Dedifferentiated amniotic fluid mesenchymal stem cell (primary cell): Measurements from ENCODE around the gene PITPNC1.
"Not testable (repeated sequence)": the region's sequence is repeated elsewhere in the genome, so short reads cannot be mapped to it uniquely, and the experiment has no call there.

Experiments used
- DNase-seq: peaks from one replicate; pipeline ENCODE4 v3.0.0-alpha.2; 2016; ENCODE audit errors: extremely low spot score

PITPNC1 gene

DNA sequence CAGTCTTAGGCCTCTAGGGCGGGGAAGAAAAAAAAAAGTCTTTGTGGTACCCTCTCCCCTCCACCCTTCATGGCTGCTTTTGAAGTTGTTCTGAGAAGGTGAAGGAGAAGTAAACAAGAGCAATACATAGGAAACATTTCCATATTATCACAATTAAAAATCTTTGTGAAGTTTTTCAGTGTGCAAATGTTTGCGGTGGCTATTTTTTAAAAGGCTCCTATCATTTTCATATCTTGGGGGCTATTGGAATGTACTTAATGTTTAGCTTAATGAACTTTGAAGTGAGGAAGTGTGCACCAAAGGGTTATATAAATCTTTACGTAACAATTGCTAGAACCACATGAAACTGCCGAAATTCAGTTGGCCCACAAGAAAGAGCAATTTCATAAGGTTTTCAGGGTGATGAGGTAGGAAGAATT is 348.3 kb downstream of the PITPNC1 start:
- no peak for DNase-seq

- DNase-seq, result no peak
Observed at GRCh38 chr17:67725807-67726206, 348.7 kb downstream of the PITPNC1 start.

DNA sequence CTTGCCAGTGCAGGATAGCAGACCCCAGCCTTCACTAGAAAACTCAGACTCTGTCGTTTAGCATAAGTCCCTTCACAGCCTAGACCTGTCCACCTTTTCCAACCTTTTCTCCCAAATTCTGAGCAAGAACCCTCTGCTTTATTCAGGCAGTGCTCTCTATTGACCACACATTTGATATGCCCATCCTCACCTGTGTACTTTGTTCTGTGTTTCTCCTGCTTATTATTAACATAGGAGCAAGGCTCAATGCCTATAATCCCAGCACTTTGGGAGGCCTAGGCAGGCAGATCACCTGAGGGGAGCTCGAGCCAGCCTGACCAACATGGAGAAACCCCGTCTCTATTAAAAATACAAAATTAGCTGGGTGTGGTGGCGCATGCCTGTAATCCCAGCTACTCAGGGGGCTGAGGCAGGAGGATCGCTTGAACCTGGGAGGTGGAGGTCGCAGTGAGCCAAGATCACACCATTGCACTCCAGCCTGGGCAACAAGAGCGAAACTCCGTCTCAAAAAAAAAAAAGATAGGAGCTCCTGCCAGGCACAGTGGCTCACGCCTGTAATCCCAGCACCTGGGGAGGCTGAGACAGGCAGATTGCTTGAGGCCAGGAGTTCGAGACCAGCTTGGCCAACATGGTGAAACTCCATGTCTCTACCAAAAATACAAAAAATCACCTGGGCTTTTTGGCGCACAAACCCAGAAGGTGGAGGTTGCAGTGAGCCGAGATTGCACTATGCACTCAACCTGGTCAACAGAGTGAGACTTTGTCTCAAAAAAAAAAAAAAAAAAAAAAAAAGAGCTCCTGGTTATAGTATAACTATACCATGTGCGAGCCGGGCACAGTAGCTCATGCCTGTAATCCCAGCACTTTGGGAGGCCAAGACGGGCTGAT is 350.3 kb downstream of the PITPNC1 start:
- DNase-seq, result not testable (repeated sequence)

- no peak for DNase-seq
Observed at GRCh38 chr17:67729903-67730302, 352.8 kb downstream of the PITPNC1 start.

DNA sequence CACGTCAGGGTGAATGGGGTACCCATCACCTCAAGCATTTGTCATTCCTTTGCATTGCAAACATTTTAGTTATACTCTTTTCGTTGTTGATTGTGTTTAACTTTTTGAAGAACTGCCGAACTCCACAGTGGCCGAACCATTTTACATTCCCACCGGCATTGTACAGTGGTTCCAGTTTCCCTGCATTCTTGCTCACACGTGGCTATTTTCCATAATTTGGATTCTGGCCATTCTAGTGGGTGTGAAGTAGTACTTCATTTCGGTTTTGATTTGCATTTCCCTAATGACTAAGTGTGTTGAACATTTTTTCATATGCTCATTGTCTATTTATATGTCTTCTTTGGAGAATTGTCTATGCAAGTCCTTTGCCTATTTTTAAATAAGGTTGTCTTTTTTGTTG is 353.6 kb downstream of the PITPNC1 start:
- no peak for DNase-seq

- DNase-seq, result no peak
Observed at GRCh38 chr17:67733449-67733848, 356.4 kb downstream of the PITPNC1 start.

- no peak for DNase-seq
Observed at GRCh38 chr17:67737145-67737544, 360.1 kb downstream of the PITPNC1 start.

- no peak for DNase-seq
Observed at GRCh38 chr17:67742025-67742424, 364.9 kb downstream of the PITPNC1 start.
